Neural progenitor cell (in vitro differentiated cells): ENCODE measurements around the gene CDC42BPA.

Experiments
- EZH2 ChIP-seq: fragments of 200-600 bp; sonication (generic); IDR thresholded peaks from 2 replicates; pipeline ENCODE4 v1.6.1; 2017; ENCODE audit warnings: antibody characterized with exemption, mild to moderate bottlenecking, moderate library complexity
- TF ChIP-seq, protein P1 (sequence below): fragments of 200-600 bp; sonication (generic); IDR thresholded peaks from 2 replicates; pipeline ENCODE4 v1.5.1; 2017; ENCODE audit warnings: antibody characterized with exemption, mild to moderate bottlenecking

DNA sequence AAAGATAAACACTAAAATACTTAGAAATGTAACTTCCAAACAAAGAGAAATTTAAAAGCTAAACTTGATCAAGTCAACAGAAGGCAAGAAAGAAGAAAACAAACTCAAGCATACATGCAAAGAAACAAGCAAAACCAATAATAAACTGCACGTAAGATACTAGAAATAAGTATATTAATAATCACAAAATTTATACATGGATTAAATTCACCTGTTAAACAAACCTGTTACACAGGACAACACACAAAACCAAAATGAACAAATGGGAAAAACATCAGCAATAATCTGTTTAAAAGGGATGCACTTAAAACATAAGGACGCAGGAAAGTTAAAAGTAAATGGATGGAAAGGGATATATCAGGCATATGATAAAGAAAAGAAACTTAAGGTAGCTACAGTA, 165.8 kb downstream of the CDC42BPA start:
- no peak for TF ChIP-seq EZH2
- TF ChIP-seq, protein P1, sequence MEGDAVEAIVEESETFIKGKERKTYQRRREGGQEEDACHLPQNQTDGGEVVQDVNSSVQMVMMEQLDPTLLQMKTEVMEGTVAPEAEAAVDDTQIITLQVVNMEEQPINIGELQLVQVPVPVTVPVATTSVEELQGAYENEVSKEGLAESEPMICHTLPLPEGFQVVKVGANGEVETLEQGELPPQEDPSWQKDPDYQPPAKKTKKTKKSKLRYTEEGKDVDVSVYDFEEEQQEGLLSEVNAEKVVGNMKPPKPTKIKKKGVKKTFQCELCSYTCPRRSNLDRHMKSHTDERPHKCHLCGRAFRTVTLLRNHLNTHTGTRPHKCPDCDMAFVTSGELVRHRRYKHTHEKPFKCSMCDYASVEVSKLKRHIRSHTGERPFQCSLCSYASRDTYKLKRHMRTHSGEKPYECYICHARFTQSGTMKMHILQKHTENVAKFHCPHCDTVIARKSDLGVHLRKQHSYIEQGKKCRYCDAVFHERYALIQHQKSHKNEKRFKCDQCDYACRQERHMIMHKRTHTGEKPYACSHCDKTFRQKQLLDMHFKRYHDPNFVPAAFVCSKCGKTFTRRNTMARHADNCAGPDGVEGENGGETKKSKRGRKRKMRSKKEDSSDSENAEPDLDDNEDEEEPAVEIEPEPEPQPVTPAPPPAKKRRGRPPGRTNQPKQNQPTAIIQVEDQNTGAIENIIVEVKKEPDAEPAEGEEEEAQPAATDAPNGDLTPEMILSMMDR = no peak
